CD14-positive monocyte (primary cell): ENCODE data around the gene BRSK2. TPM values are rescaled to one million over a fixed set of nuclear protein-coding genes. Genes with fewer than 3 reads are reported as not detected.

Experiments used
- DNase-seq, 3 donors: peaks; one replicate each; pipeline ENCODE4 v3.0.0-alpha.2; 2011 to 2022
- H2AFZ ChIP-seq: 2 replicates; pipeline ENCODE4 v1.6.0; 2012; ENCODE audit warnings: mild to moderate bottlenecking, low read depth, low read length, inconsistent platforms; ENCODE audit not compliant: insufficient read depth, poor library complexity, severe bottlenecking
- H3K27ac ChIP-seq, 2 donors: 1 replicate in 1 of 2; 2 replicates in 1 of 2; pipeline ENCODE4 v1.5.1; 2012 to 2013; ENCODE audit warnings: low read length in 2 of 2, control low read depth in 1 of 2, inconsistent platforms in 1 of 2, low read depth in 1 of 2, mild to moderate bottlenecking in 1 of 2
- H3K27me3 ChIP-seq, 2 donors: one replicate each; pipeline versions ENCODE4 v1.6.0 to v1.6.1; 2011 to 2013; ENCODE audit warnings: low read length in 2 of 2; ENCODE audit not compliant: control insufficient read depth in 2 of 2, insufficient read depth in 2 of 2
- H3K36me3 ChIP-seq, 2 donors: replicated peaks in 1 of 2; 1 replicate in 1 of 2; 2 replicates in 1 of 2; pipeline versions ENCODE4 v1.5.1 to v1.6.1; 2012 to 2013; ENCODE audit warnings: low read length in 2 of 2, control low read depth in 1 of 2, inconsistent platforms in 1 of 2, mild to moderate bottlenecking in 1 of 2; ENCODE audit not compliant: insufficient read depth in 2 of 2, control insufficient read depth in 1 of 2
- H3K4me1 ChIP-seq, 2 donors: 1 replicate in 1 of 2; 2 replicates in 1 of 2; pipeline versions ENCODE4 v1.5.1 to v1.6.1; 2012 to 2013; ENCODE audit warnings: low read length in 2 of 2, control low read depth in 1 of 2, inconsistent platforms in 1 of 2, mild to moderate bottlenecking in 1 of 2, moderate library complexity in 1 of 2; ENCODE audit not compliant: insufficient read depth in 2 of 2, control insufficient read depth in 1 of 2
- H3K4me2 ChIP-seq: replicated peaks from 2 replicates; pipeline ENCODE3; 2012; ENCODE audit warnings: low read length, moderate library complexity, mild to moderate bottlenecking; ENCODE audit not compliant: poor library complexity, severe bottlenecking; ENCODE audit errors: extremely low read depth
- H3K4me3 ChIP-seq, 3 experiments: fragments of 200-600 bp in 1 of 3; sonication (generic) in 1 of 3; replicated peaks in 1 of 3; 1 replicate in 2 of 3; 2 replicates in 1 of 3; pipeline ENCODE4 v1.5.1; 2011 to 2013; ENCODE audit warnings: low read length in 3 of 3, mild to moderate bottlenecking in 3 of 3, control low read depth in 2 of 3, low read depth in 2 of 3, inconsistent platforms in 1 of 3, moderate library complexity in 1 of 3
- H3K79me2 ChIP-seq: 2 replicates; pipeline ENCODE4 v1.6.0; 2012; ENCODE audit warnings: mild to moderate bottlenecking, control low read depth, inconsistent platforms, low read length, moderate library complexity; ENCODE audit not compliant: insufficient read depth
- H3K9ac ChIP-seq: 2 replicates; pipeline ENCODE4 v1.6.0; 2017; ENCODE audit warnings: low read length, mild to moderate bottlenecking; ENCODE audit not compliant: insufficient read depth, poor library complexity, severe bottlenecking
- H3K9me3 ChIP-seq, 2 donors: replicated peaks in 1 of 2; 1 replicate in 1 of 2; 2 replicates in 1 of 2; pipeline versions ENCODE4 v1.5.1 to v1.6.1; 2012 to 2013; ENCODE audit warnings: low read length in 2 of 2, control low read depth in 1 of 2; ENCODE audit not compliant: control insufficient read depth in 1 of 2, insufficient read depth in 1 of 2
- H4K20me1 ChIP-seq: 2 replicates; pipeline ENCODE4 v1.6.0; 2012; ENCODE audit warnings: mild to moderate bottlenecking, low read length, control low read depth, moderate library complexity; ENCODE audit not compliant: insufficient read depth
- H3K27ac Mint-ChIP-seq, 7 donors: one replicate each; pipeline ENCODE4 v1.8.0; 2020; ENCODE audit warnings: mild to moderate bottlenecking in 7 of 7, mixed read lengths in 7 of 7, moderate library complexity in 6 of 7, inconsistent platforms in 2 of 7
- H3K27me3 Mint-ChIP-seq, 3 donors: one replicate each; pipeline ENCODE4 v1.8.0; 2021 to 2022; ENCODE audit warnings: low read depth in 3 of 3, mild to moderate bottlenecking in 3 of 3, mixed read lengths in 3 of 3, moderate library complexity in 3 of 3, inconsistent platforms in 1 of 3
- H3K36me3 Mint-ChIP-seq, 2 donors: one replicate each; pipeline ENCODE4 v1.8.0; 2020; ENCODE audit warnings: mixed read lengths in 2 of 2, inconsistent platforms in 1 of 2, mild to moderate bottlenecking in 1 of 2
- H3K4me1 Mint-ChIP-seq: one replicate; pipeline ENCODE4 v1.8.0; 2020; ENCODE audit warnings: mild to moderate bottlenecking, mixed read lengths
- H3K4me3 Mint-ChIP-seq, 2 donors: one replicate each; pipeline ENCODE4 v1.8.0; 2020; ENCODE audit warnings: mild to moderate bottlenecking in 2 of 2, mixed read lengths in 2 of 2, moderate library complexity in 1 of 2
- H3K9me3 Mint-ChIP-seq, 7 donors: one replicate each; pipeline ENCODE4 v1.8.0; 2020 to 2022; ENCODE audit warnings: mixed read lengths in 7 of 7, mild to moderate bottlenecking in 6 of 7, moderate library complexity in 6 of 7, inconsistent platforms in 2 of 7
- CTCF ChIP-seq: fragments of 200-600 bp; IDR thresholded peaks from one replicate; pipeline ENCODE4 v1.8.0; 2022; ENCODE audit warnings: antibody characterized with exemption, mild to moderate bottlenecking
- WGBS: methylation state at CpG from one replicate; pipeline ENCODE4 v1.1.5; 2013; ENCODE audit warnings: missing lambda C conversion rate; ENCODE audit not compliant: insufficient coverage; 5-methylcytosine and 5-hydroxymethylcytosine counted together
- intact Hi-C, 2 donors: fragments of 100-400 bp; cut with micrococcal nuclease; formaldehyde crosslinking; loops; one replicate each; pipeline versions ENCODE4 v1.15.0 to v1.15.1; 2023
- polyA plus RNA-seq, 3 donors: library from polyadenylated mRNA; depleted of rRNA in 1 of 3; unstranded in 2 of 3; stranded (reverse) in 1 of 3; fragments of 300-500 nt in 2 of 3; fragments of >200 nt in 1 of 3; fragmentation: Illumina TruSeq in 2 of 3; gene quantifications; 1 replicate in 2 of 3; 2 replicates in 1 of 3; pipeline ENCODE4 v1.2.3, GENCODE V29; 2012 to 2021

BRSK2 gene
- polyA plus RNA-seq, 3 donors: 0.13 TPM; not detected in 2

DNA sequence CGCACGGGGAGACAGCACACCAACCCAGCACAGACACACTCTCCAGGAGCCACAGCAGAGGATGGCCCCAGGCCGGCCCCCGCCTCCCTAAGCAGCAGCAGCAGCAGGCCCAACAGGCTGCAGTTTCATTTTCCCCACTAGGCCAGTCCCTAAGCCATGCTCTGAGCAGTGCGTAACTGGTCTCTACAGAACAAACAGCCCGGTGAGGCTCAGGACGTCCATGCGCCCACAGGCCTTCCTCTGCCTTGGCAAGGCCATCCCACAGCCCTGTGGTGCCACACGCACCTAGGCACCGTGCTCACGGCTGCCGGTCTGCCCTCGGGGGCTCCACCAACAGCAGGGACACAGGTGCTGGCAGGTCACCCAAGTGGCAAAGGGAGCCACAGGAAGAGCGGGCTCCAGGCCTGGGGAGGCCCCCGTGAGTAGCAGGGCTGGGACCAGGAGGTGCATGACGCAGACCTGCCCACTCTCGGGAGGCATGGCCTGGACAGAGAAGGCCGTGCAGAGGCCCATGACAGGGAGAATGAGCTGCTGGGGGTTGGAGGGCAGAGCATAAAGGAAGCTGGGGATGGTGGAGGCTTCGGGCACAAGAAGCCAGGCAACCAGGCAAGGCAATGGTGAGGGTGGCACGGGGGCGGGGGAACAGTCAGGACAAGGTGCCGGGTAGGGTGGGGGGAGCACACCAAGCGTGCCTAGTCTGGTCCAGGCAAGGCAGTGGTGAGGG is 98.3 kb downstream of the BRSK2 start:
- no peak overlapping the region for H3K4me3 ChIP-seq
- Mint-ChIP-seq H3K4me3 (no peak overlapping the region), H3K36me3 (peaks cover 4 to 6% of the 10 kb centered on the region in 2 donors), H3K27ac (peak overlapping the region in 1 of 7 donors; percentile 24), H3K27me3 (peaks cover 0 to 2% (median 0%) of the 10 kb centered on the region in 3 donors), H3K9me3 (no peaks in the 10 kb centered on the region), H3K4me1 (peaks cover 2% of the 10 kb centered on the region)
- DNase-seq: no peak
- H3K4me1 ChIP-seq: no peaks in the 10 kb centered on the region
- H3K9ac ChIP-seq: no peak overlapping the region
- no peak overlapping the region for H2AFZ ChIP-seq
- H3K36me3 ChIP-seq: peaks cover 0 to 4% of the 10 kb centered on the region in 2 donors
- H3K79me2 ChIP-seq: peaks cover 68% of the 10 kb centered on the region
- H3K4me2 ChIP-seq: no peak overlapping the region
- 91% methylated on average over 22 of the region's 23 CpGs for WGBS
- peaks cover 100% of the 10 kb centered on the region for H4K20me1 ChIP-seq
- H3K9me3 ChIP-seq: no peaks in the 10 kb centered on the region
- H3K27ac ChIP-seq: no peak overlapping the region
- H3K27me3 ChIP-seq: no peaks in the 10 kb centered on the region
- intact Hi-C loops: no loop called here
- TF ChIP-seq CTCF: no peak

- intact Hi-C loops: no loop called here
- H3K36me3 Mint-ChIP-seq: peaks cover 4 to 6% of the 10 kb centered on the region in 2 donors
- Histone ChIP-seq H3K79me2 (peaks cover 75% of the 10 kb centered on the region), H4K20me1 (peaks cover 100% of the 10 kb centered on the region), H3K27ac (no peak overlapping the region), H3K4me2 (no peak overlapping the region), H3K9ac (no peak overlapping the region), H3K36me3 (peaks cover 0 to 4% of the 10 kb centered on the region in 2 donors), H3K4me3 (no peak overlapping the region), H2AFZ (no peak overlapping the region), H3K27me3 (no peaks in the 10 kb centered on the region), H3K9me3 (no peaks in the 10 kb centered on the region), H3K4me1 (peaks cover 0 to 4% of the 10 kb centered on the region in 2 donors)
- H3K27me3 Mint-ChIP-seq: peaks cover 0 to 2% (median 0%) of the 10 kb centered on the region in 3 donors
- no peak overlapping the region for H3K4me3 Mint-ChIP-seq
- no peaks in the 10 kb centered on the region for H3K9me3 Mint-ChIP-seq
- 97% methylated on average over 14 of the region's 20 CpGs for WGBS
- no peak for DNase-seq
- no peak for TF ChIP-seq CTCF
- H3K4me1 Mint-ChIP-seq: peaks cover 6% of the 10 kb centered on the region
- H3K27ac Mint-ChIP-seq: no peak overlapping the region
Observed at GRCh38 chr11:1488575-1489180, 98.9 kb downstream of the BRSK2 start.
